HepG2 (cell line): Measurements from ENCODE around the gene MT4. TPM values are rescaled to one million over a fixed set of nuclear protein-coding genes. Genes with fewer than 3 reads are reported as not detected.

Source experiments
- AGO1 ChIP-seq: fragments of 200-400 bp; formaldehyde crosslinking; IDR thresholded peaks from 2 replicates; pipeline ENCODE4 v1.6.1; 2017; ENCODE audit warnings: mild to moderate bottlenecking, low read depth, low read length, moderate library complexity; ENCODE audit not compliant: poor library complexity, severe bottlenecking
- CBX5 ChIP-seq: sonication (generic); formaldehyde crosslinking; IDR thresholded peaks from 2 replicates; pipeline ENCODE4 v1.4.0; 2020; ENCODE audit warnings: missing genetic modification reagents, borderline replicate concordance
- ISL2 ChIP-seq: sonication (generic); formaldehyde crosslinking; IDR thresholded peaks from 2 replicates; pipeline ENCODE4 v1.5.0; 2020; ENCODE audit warnings: missing genetic modification reagents
- KLF15 ChIP-seq: sonication (generic); formaldehyde crosslinking; IDR thresholded peaks from 2 replicates; pipeline ENCODE4 v1.8.1; 2023; ENCODE audit warnings: borderline replicate concordance, mild to moderate bottlenecking, inconsistent platforms, missing genetic modification reagents, mixed read lengths
- MAZ ChIP-seq, 2 experiments: sonication (generic) in 1 of 2; formaldehyde crosslinking in 1 of 2; IDR thresholded peaks; 2 replicates each; pipeline versions ENCODE4 v1.5.0 to v1.6.1; 2012 to 2020; ENCODE audit warnings: low read depth in 2 of 2, mild to moderate bottlenecking in 2 of 2, borderline replicate concordance in 1 of 2, improper control_type of control experiment in 1 of 2, low read length in 1 of 2, missing genetic modification reagents in 1 of 2, moderate library complexity in 1 of 2
- NFE2L2 ChIP-seq: fragments of 150-350 bp; IDR thresholded peaks from 2 replicates; pipeline ENCODE4 v1.6.1; 2014; ENCODE audit warnings: low read length
- POGK ChIP-seq: sonication (generic); formaldehyde crosslinking; conservative IDR thresholded peaks from 2 replicates; pipeline ENCODE4 v1.8.0; 2022; ENCODE audit warnings: mild to moderate bottlenecking, moderate library complexity, missing genetic modification reagents
- RBM22 ChIP-seq: fragments of 200-400 bp; formaldehyde crosslinking; optimal IDR thresholded peaks from 2 replicates; pipeline ENCODE3; 2017; ENCODE audit warnings: mild to moderate bottlenecking, low read length, moderate library complexity
- SMAD1 ChIP-seq: sonication (generic); formaldehyde crosslinking; IDR thresholded peaks from 2 replicates; pipeline ENCODE4 v1.4.0; 2020; ENCODE audit warnings: missing genetic modification reagents, low read depth, mild to moderate bottlenecking, borderline replicate concordance
- SNAPC4 ChIP-seq: sonication (generic); formaldehyde crosslinking; IDR thresholded peaks from 2 replicates; pipeline ENCODE4 v1.4.0; 2020; ENCODE audit warnings: mild to moderate bottlenecking, missing genetic modification reagents
- TRIM24 ChIP-seq: sonication (generic); formaldehyde crosslinking; IDR thresholded peaks from 2 replicates; pipeline ENCODE4 v1.8.0; 2022; ENCODE audit warnings: mild to moderate bottlenecking, missing genetic modification reagents
- ZNF160 ChIP-seq: sonication (generic); formaldehyde crosslinking; IDR thresholded peaks from 2 replicates; pipeline ENCODE4 v1.8.0; 2022; ENCODE audit warnings: mild to moderate bottlenecking, inconsistent platforms, missing genetic modification reagents
- ZNF20 ChIP-seq: sonication (generic); formaldehyde crosslinking; IDR thresholded peaks from 2 replicates; pipeline ENCODE4 v1.4.0; 2020; ENCODE audit warnings: mild to moderate bottlenecking, moderate library complexity, missing genetic modification reagents
- ZNF260 ChIP-seq: sonication (generic); formaldehyde crosslinking; IDR thresholded peaks from 2 replicates; pipeline ENCODE4 v1.4.0; 2020; ENCODE audit warnings: missing genetic modification reagents, low read depth, mild to moderate bottlenecking, borderline replicate concordance
- ZNF282 ChIP-seq: fragments of 450-650 bp; IDR thresholded peaks from 2 replicates; pipeline ENCODE4 v1.6.1; 2018; ENCODE audit not compliant: partially characterized antibody
- ZNF383 ChIP-seq: sonication (generic); formaldehyde crosslinking; IDR thresholded peaks from 2 replicates; pipeline ENCODE4 v1.4.0; 2020; ENCODE audit warnings: missing genetic modification reagents, mild to moderate bottlenecking, borderline replicate concordance
- ZNF44 ChIP-seq: sonication (generic); formaldehyde crosslinking; IDR thresholded peaks from 2 replicates; pipeline ENCODE4 v1.5.1; 2020; ENCODE audit warnings: mild to moderate bottlenecking, missing genetic modification reagents
- ZNF672 ChIP-seq: sonication (generic); formaldehyde crosslinking; IDR thresholded peaks from 2 replicates; pipeline ENCODE4 v1.8.1; 2022; ENCODE audit warnings: missing genetic modification reagents
- ZNF687 ChIP-seq: sonication (generic); formaldehyde crosslinking; IDR thresholded peaks from 2 replicates; pipeline ENCODE4 v1.5.1; 2020; ENCODE audit warnings: mild to moderate bottlenecking, missing genetic modification reagents, moderate library complexity
- polyA plus RNA-seq, 8 experiments: library from polyadenylated mRNA; depleted of rRNA in 3 of 8; stranded (reverse) in 7 of 8; unstranded in 1 of 8; fragments of >200 nt; fragmentation: Illumina TruSeq in 4 of 8; extraction: Trizol in 4 of 8; gene quantifications; 2 replicates each; pipeline versions ENCODE4 v1.2.1 to v1.2.3, GENCODE V29; 2011 to 2016; ENCODE audit warnings: low read depth in 4 of 8, missing spikeins in 1 of 8, mixed read lengths in 1 of 8; ENCODE audit not compliant: insufficient read depth in 1 of 8
- total RNA-seq, 5 experiments: library from RNA; depleted of rRNA; stranded (reverse); fragments of >200 nt; fragmentation: Illumina TruSeq; extraction: Trizol; gene quantifications; 2 replicates each; pipeline ENCODE4 v1.2.3, GENCODE V29; 2016; ENCODE audit warnings: low read depth in 1 of 5

The MT4 gene
- total and polyA plus RNA-seq, 2 of the 13 experiments (the other 11 are each of a cell fraction or from before 2014, with no cell fraction given): not detected

- TF ChIP-seq POGK (CRISPR knock-in tag): peak; percentile 85
- TF ChIP-seq ZNF20 (CRISPR knock-in tag): no peak
- peak; percentile 82; the same call in 1 of the 2 replicates for TF ChIP-seq CBX5 (CRISPR knock-in tag)
- TF ChIP-seq ZNF160: no peak
- peak; percentile 71 for TF ChIP-seq ISL2
- TF ChIP-seq SMAD1: peak; percentile 57; the same call in 1 of the 2 replicates
- TF ChIP-seq ZNF44 (CRISPR knock-in tag): no peak
- TF ChIP-seq TRIM24 (CRISPR knock-in tag): no peak
- peak; percentile 35 for TF ChIP-seq KLF15
- peak; percentile 53; the same call in 1 of the 2 replicates for TF ChIP-seq MAZ (IDR thresholded peaks at IDR 0.05; ENCODE audit: borderline replicate concordance, low read depth, low read length)
- TF ChIP-seq MAZ (CRISPR knock-in tag; IDR thresholded peaks at IDR 0.05; ENCODE audit: low read depth): peak; percentile 80; the same call in 1 of the 2 replicates
- TF ChIP-seq ZNF260 (CRISPR knock-in tag): no peak
- no peak for TF ChIP-seq ZNF282
- no peak for TF ChIP-seq RBM22
- peak; percentile 98 for TF ChIP-seq ZNF687 (CRISPR knock-in tag)
- no peak for TF ChIP-seq AGO1
- TF ChIP-seq NFE2L2: no peak
- no peak; the same call in 1 of the 2 replicates for TF ChIP-seq ZNF383
- TF ChIP-seq ZNF672 (CRISPR knock-in tag): no peak
- TF ChIP-seq SNAPC4: no peak
Observed at GRCh38 chr16:56607109-56607618, 42.3 kb downstream of the MT4 start (continued).
